ENCODE data around the gene MRAS.

DNA sequence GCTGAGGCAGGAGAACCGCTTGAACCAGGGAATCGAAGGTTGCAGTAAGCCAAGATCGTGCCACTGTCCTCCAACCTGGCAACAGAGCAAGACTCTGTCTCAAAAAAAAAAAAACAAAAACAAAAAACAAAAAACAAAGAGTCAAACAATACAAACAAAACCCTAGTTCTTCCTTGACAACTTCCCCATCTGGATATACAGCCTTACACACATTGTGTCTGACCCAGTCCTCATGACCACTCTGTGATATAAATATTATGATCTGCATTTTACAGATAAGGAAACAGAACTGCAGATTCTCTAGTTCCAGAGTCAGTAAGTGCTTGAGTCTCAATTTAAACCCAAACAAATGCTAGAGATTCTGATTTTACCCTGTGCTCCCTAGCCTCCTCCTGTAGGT, 81.3 kb downstream of the MRAS start:
- TF ChIP-seq, protein P1, sequence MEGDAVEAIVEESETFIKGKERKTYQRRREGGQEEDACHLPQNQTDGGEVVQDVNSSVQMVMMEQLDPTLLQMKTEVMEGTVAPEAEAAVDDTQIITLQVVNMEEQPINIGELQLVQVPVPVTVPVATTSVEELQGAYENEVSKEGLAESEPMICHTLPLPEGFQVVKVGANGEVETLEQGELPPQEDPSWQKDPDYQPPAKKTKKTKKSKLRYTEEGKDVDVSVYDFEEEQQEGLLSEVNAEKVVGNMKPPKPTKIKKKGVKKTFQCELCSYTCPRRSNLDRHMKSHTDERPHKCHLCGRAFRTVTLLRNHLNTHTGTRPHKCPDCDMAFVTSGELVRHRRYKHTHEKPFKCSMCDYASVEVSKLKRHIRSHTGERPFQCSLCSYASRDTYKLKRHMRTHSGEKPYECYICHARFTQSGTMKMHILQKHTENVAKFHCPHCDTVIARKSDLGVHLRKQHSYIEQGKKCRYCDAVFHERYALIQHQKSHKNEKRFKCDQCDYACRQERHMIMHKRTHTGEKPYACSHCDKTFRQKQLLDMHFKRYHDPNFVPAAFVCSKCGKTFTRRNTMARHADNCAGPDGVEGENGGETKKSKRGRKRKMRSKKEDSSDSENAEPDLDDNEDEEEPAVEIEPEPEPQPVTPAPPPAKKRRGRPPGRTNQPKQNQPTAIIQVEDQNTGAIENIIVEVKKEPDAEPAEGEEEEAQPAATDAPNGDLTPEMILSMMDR (IDR thresholded peaks at IDR 0.05; ENCODE audit: poor library complexity) = no peak
- TF ChIP-seq EZH2 (IDR thresholded peaks at IDR 0.05; ENCODE audit: borderline replicate concordance) = no peak
